Astrocyte (in vitro differentiated cells and primary cell): ENCODE results near the gene DCANP1. TPM values are rescaled to one million over a fixed set of nuclear protein-coding genes. Genes with fewer than 3 reads are reported as not detected.

Experiments used
- DNase-seq: peaks from one replicate; pipeline ENCODE4 v3.0.0-alpha.2; 2010; ENCODE audit warnings: low read depth
- FAIRE-seq: peaks from 2 replicates; lab custom pipeline; 2011; peaks lifted over from hg19 to GRCh38; lab: Jason Lieb, UNC
- H2AFZ ChIP-seq: 2 replicates; pipeline ENCODE4 v1.6.0; 2012; ENCODE audit warnings: low read depth, low read length, inconsistent platforms
- H3K27ac ChIP-seq: 2 replicates; pipeline ENCODE4 v1.5.1; 2011; ENCODE audit warnings: low read depth, low read length, inconsistent platforms
- H3K27me3 ChIP-seq: 2 replicates; pipeline ENCODE4 v1.6.0; 2011; ENCODE audit warnings: low read length, inconsistent platforms; ENCODE audit not compliant: insufficient read depth
- H3K36me3 ChIP-seq: 2 replicates; pipeline ENCODE4 v1.5.1; 2011; ENCODE audit warnings: low read length, inconsistent platforms; ENCODE audit not compliant: insufficient read depth
- H3K4me1 ChIP-seq: 2 replicates; pipeline ENCODE4 v1.5.1; 2011; ENCODE audit warnings: low read length, inconsistent platforms; ENCODE audit not compliant: insufficient read depth
- H3K4me2 ChIP-seq: 2 replicates; pipeline ENCODE4 v1.6.0; 2012; ENCODE audit warnings: low read length, inconsistent platforms
- H3K4me3 ChIP-seq: 2 replicates; pipeline ENCODE4 v1.5.1; 2011; ENCODE audit warnings: low read depth, mild to moderate bottlenecking, low read length, inconsistent platforms; ENCODE audit not compliant: insufficient read depth
- H3K79me2 ChIP-seq: 2 replicates; pipeline ENCODE4 v1.6.0; 2012; ENCODE audit warnings: mild to moderate bottlenecking, low read length, inconsistent platforms; ENCODE audit not compliant: insufficient read depth
- H3K9ac ChIP-seq: 2 replicates; pipeline ENCODE4 v1.6.0; 2012; ENCODE audit warnings: mild to moderate bottlenecking, low read length, inconsistent platforms
- H3K9me3 ChIP-seq: 2 replicates; pipeline ENCODE4 v1.5.1; 2012; ENCODE audit warnings: low read depth, mild to moderate bottlenecking, low read length, inconsistent platforms; ENCODE audit not compliant: insufficient read depth
- H4K20me1 ChIP-seq: 2 replicates; pipeline ENCODE4 v1.6.0; 2012; ENCODE audit warnings: low read length, inconsistent platforms; ENCODE audit not compliant: insufficient read depth
- H3K27ac Mint-ChIP-seq: one replicate; pipeline ENCODE4 v1.8.0; 2021; ENCODE audit warnings: mild to moderate bottlenecking, mixed read lengths; ENCODE audit not compliant: unreplicated experiment
- H3K27me3 Mint-ChIP-seq: one replicate; pipeline ENCODE4 v1.8.0; 2021; ENCODE audit warnings: low read depth, mixed read lengths; ENCODE audit not compliant: unreplicated experiment
- H3K36me3 Mint-ChIP-seq: one replicate; pipeline ENCODE4 v1.8.0; 2021; ENCODE audit warnings: low read depth, mixed read lengths; ENCODE audit not compliant: unreplicated experiment
- H3K4me1 Mint-ChIP-seq: one replicate; pipeline ENCODE4 v1.8.0; 2021; ENCODE audit warnings: low read depth, mixed read lengths; ENCODE audit not compliant: unreplicated experiment
- H3K4me3 Mint-ChIP-seq: one replicate; pipeline ENCODE4 v1.8.0; 2021; ENCODE audit warnings: mild to moderate bottlenecking, moderate library complexity, mixed read lengths; ENCODE audit not compliant: unreplicated experiment
- H3K9me3 Mint-ChIP-seq: one replicate; pipeline ENCODE4 v1.8.0; 2021; ENCODE audit warnings: mild to moderate bottlenecking, mixed read lengths; ENCODE audit not compliant: unreplicated experiment
- EZH2 ChIP-seq: IDR thresholded peaks from 2 replicates; pipeline ENCODE4 v1.6.1; 2012; ENCODE audit warnings: mild to moderate bottlenecking, low read length, inconsistent platforms; ENCODE audit not compliant: insufficient read depth
- total RNA-seq: library from RNA; stranded (reverse); gene quantifications from 2 replicates; pipeline ENCODE4 v1.2.1, GENCODE V29; 2021
- TF ChIP-seq, protein P1 (sequence below): IDR thresholded peaks from 2 replicates; pipeline ENCODE4 v1.5.1; 2011; ENCODE audit warnings: low read depth, mild to moderate bottlenecking, inconsistent platforms, low read length, moderate library complexity; ENCODE audit not compliant: insufficient read depth

Gene DCANP1
- total RNA-seq, 1 donor from 2014 or later, result not detected

GRCh38 chr5:135467051-135467625 lies 20.0 kb upstream of the DCANP1 start:
- H2AFZ ChIP-seq, result no peak overlapping the region
- no peak for DNase-seq
- H3K4me3 ChIP-seq, result no peak overlapping the region
- no peak for FAIRE-seq
- H3K9me3 ChIP-seq, result no peaks in the 10 kb centered on the region
- TF ChIP-seq, protein P1, sequence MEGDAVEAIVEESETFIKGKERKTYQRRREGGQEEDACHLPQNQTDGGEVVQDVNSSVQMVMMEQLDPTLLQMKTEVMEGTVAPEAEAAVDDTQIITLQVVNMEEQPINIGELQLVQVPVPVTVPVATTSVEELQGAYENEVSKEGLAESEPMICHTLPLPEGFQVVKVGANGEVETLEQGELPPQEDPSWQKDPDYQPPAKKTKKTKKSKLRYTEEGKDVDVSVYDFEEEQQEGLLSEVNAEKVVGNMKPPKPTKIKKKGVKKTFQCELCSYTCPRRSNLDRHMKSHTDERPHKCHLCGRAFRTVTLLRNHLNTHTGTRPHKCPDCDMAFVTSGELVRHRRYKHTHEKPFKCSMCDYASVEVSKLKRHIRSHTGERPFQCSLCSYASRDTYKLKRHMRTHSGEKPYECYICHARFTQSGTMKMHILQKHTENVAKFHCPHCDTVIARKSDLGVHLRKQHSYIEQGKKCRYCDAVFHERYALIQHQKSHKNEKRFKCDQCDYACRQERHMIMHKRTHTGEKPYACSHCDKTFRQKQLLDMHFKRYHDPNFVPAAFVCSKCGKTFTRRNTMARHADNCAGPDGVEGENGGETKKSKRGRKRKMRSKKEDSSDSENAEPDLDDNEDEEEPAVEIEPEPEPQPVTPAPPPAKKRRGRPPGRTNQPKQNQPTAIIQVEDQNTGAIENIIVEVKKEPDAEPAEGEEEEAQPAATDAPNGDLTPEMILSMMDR, result no peak
- no peak for TF ChIP-seq EZH2
- no peak overlapping the region for H3K27ac ChIP-seq
- H3K27me3 Mint-ChIP-seq, result peaks cover 93% of the 10 kb centered on the region
- no peaks in the 10 kb centered on the region for H3K9me3 Mint-ChIP-seq
- no peak overlapping the region for H3K9ac ChIP-seq
- H3K4me1 ChIP-seq, result no peaks in the 10 kb centered on the region
- H3K27ac Mint-ChIP-seq, result no peak overlapping the region
- no peak overlapping the region for H3K4me3 Mint-ChIP-seq
- H3K79me2 ChIP-seq, result no peaks in the 10 kb centered on the region
- no peaks in the 10 kb centered on the region for H4K20me1 ChIP-seq
- H3K4me1 Mint-ChIP-seq, result peaks cover 5% of the 10 kb centered on the region
- no peaks in the 10 kb centered on the region for H3K36me3 ChIP-seq
- peaks cover 67% of the 10 kb centered on the region for H3K27me3 ChIP-seq
- H3K36me3 Mint-ChIP-seq, result no peaks in the 10 kb centered on the region
- no peak overlapping the region for H3K4me2 ChIP-seq

DNA sequence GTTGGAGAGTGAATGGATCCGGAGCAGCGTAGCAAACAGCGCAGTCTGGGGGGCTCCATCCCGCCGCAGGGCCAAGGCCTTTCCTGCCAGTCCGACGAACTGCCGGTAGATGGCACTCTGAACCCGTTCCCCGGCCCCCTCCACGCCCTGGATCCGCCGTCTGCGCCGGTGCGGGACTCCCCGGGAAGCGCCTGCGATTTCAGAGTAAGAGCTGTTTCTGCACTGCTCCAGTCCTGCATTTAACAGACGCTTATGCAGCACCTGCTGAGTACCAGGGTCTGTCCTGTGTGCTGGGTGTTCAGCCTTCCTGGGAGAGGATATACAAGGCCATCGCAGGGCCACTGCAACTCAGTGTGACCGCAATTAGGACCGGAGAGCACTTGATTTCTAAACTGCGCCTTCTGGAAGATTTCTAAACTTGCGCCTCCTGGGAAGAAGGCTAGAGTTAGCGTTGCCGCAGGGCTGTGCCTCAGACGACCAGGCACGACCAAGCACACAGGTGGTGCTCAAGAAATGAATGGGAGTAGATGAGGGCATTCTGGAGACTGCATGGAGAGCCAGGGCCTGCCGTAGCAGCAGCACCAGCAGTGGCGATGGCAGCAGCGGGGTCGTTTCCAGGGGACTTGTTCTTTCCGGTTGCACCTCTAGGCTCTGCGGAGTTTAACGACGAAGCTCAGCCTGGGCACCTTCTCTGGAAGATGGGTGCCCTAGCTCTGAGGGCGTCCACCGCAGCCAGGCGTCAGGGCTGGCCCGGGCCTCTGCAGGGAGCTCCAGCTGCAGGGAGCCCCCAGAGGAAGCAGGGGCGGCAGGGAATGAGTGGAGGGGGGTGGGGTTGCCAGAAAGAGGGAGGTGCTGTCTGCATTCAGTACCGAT lies 19.3 kb upstream of the DCANP1 start:
- H3K27me3 Mint-ChIP-seq, result peaks cover 91% of the 10 kb centered on the region
- H3K4me2 ChIP-seq, result peak overlapping the region; percentile 82
- no peak for FAIRE-seq

More for the DNA sequence above, 19.3 kb upstream of the DCANP1 start:
- Histone ChIP-seq H3K9ac (no peak overlapping the region), H3K27ac (no peak overlapping the region), H3K27me3 (peaks cover 63% of the 10 kb centered on the region), H3K4me1 (no peaks in the 10 kb centered on the region), H4K20me1 (no peaks in the 10 kb centered on the region), H3K9me3 (no peaks in the 10 kb centered on the region), H3K79me2 (no peaks in the 10 kb centered on the region), H3K36me3 (no peaks in the 10 kb centered on the region), H2AFZ (peak overlapping the region; percentile 75), H3K4me3 (no peak overlapping the region)
- H3K36me3 Mint-ChIP-seq, result no peaks in the 10 kb centered on the region
- H3K27ac Mint-ChIP-seq, result no peak overlapping the region
- peaks cover 5% of the 10 kb centered on the region for H3K4me1 Mint-ChIP-seq
- TF ChIP-seq, protein P1, result peak; percentile 65
- TF ChIP-seq EZH2, result no peak
- peak; percentile 21 for DNase-seq
- no peaks in the 10 kb centered on the region for H3K9me3 Mint-ChIP-seq
- peak overlapping the region; percentile 7 for H3K4me3 Mint-ChIP-seq
